GM12874 (cell line): ENCODE data around the gene TNFSF10.

Experiments
- CTCF ChIP-seq: IDR thresholded peaks from 2 replicates; pipeline ENCODE4 v1.5.1; 2011; ENCODE audit warnings: low read depth, mild to moderate bottlenecking, control low read depth, low read length, moderate library complexity; ENCODE audit not compliant: insufficient read depth

Gene TNFSF10

GRCh38 chr3:172560586-172560985 lies 37.4 kb upstream of the TNFSF10 start:
- no peak for TF ChIP-seq CTCF

- no peak for TF ChIP-seq CTCF
Measured at GRCh38 chr3:172560026-172560425, 36.8 kb upstream of the TNFSF10 start.

- TF ChIP-seq CTCF, result no peak
Measured at GRCh38 chr3:172559020-172559419, 35.8 kb upstream of the TNFSF10 start.

GRCh38 chr3:172557515-172558220 lies 34.4 kb upstream of the TNFSF10 start:
- TF ChIP-seq CTCF, result no peak

- no peak for TF ChIP-seq CTCF
Measured at GRCh38 chr3:172553526-172554252, 30.5 kb upstream of the TNFSF10 start.

- TF ChIP-seq CTCF, result no peak
Measured at GRCh38 chr3:172552607-172553006, 29.4 kb upstream of the TNFSF10 start.

GRCh38 chr3:172551874-172552273 lies 28.6 kb upstream of the TNFSF10 start:
- TF ChIP-seq CTCF, result no peak
